ENCODE data around the gene NOL4L. TPM values are rescaled to one million over a fixed set of nuclear protein-coding genes. Genes with fewer than 3 reads are reported as not detected.

Gene NOL4L
- total RNA-seq, 1 experiment from 2014 or later: 7.5 TPM

DNA sequence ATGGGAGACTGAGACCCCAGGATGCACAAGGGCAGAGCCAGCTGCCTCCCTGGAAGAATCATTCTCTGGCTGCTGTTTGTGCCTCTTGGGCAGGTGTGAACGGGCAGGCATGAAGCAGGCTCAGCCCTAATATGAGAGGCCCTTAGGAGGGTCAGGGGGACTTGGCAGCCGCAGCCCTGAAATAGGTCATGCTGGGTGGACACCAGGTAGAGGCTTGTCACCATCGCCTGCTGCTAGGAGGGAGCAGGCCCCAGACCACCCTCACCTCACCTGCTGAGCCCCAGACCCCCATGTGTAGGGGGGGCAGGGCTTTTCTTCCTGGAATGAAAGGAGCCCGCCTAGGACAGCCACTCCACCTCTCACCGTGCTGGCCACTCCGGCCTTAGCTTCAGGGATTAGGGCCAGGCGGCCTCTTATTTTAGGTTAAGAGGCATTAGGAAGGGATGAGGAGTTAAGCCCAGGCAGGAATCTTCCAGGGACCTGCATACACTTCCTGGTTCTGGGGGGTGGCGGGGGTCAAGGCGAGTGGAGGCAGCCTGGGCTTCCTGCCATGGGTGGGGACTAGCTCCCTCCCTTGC, 134.6 kb downstream of the NOL4L start:
- no peak for DNase-seq (ENCODE audit: extremely low read depth, low read depth)

DNA sequence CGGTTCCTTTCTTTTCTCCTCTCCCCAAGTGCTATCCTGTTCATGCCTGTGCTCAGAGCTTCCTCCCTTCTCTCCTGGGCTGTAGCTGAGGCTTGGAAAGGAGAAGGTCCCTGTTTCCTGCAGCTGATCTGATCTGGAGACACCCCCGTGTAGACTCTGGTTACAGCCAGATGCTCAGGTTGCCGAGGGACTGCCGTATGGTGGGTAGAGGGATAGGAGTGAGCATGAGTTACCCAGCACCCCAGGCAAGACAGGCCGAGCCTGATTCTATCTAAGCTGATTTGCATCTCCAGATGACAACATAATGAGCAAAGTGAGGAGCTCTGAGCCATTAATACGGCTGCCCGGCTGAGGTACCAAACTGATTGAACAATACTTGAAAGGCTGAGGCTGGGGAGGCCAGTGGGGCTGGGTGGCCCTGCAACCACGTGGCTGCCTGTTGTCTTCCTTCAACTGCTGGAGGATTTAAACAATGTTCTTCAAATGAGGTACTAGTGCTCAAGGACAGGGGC, 135.2 kb downstream of the NOL4L start:
- DNase-seq (ENCODE audit: extremely low read depth, low read depth): no peak

DNA sequence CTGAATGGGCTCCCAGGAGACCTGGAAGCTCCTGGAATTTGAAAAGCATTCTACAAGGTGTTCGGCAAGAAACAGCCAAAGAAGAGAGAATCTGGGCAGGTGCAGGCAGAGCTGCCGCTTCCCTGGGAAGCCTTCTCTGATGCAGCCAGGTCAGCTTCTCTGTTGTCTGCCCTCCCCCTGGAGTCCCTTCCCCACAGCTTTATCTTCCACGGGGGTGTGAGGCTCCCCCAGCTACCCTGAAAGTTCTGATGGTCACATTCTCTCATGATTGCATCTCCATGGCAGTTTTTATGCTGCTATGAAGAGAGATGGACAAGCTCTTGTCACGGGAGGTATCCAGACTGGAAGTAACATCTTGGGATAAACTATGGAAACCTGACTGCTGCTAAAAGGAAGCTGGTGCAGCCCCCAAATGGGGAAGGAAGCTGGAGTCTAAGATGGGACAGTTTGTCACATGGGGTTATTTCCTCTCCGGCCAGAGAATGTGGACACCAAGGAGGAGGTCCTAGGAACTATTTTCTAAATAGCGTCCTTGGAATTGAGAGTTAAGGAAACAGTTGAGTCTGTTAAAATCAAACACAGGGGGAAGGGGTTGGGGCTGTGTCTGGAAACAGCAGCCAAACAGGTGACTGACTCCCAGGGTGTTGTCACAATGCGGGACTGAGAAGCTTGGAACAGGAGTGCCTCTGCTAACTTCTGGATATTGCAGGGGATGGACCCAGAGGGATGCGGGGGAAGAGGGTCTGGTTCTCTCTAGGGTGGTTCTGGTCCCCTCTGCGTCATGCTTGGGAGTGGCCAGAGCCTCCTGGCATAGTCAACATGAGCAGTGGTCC, 135.9 kb downstream of the NOL4L start:
- no peak for DNase-seq (ENCODE audit: extremely low read depth, low read depth)

DNA sequence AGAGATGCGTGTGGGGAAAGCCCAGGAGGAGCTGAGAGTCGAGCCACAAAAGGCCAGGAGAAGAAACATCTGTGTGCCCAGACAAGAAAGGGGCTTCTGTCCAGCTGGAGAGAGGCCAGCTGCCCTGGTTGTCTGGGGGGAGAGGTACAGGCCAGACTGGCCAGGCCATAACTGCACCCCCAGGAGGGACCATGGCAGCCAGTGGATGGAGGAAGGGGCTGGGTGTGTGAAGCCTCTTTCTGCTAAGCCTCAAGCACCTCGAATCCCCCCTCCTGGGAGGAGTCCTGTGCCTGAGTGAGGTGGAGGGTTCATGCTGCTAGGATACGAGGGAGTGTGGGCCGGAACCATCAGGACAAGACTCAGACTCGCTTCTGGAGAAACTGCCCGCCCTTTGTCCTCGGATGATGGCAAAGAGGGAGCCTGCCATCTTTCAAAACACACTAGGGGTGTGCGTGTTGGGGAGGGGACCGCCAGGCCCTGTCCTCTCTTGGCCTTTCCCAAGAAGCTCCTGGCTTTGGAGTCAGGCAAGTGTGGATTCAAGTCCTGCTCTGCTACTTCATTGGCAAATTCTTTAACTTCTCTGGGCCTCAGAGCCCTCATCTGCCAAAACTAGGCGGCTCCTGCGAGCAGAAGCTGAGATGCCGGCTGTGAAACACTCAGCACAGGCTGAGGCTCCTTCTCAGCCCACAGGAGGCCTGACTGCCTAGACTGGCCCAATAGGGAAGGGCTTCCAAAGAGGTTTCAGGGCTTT, 136.7 kb downstream of the NOL4L start:
- DNase-seq (ENCODE audit: extremely low read depth, low read depth): no peak

DNA sequence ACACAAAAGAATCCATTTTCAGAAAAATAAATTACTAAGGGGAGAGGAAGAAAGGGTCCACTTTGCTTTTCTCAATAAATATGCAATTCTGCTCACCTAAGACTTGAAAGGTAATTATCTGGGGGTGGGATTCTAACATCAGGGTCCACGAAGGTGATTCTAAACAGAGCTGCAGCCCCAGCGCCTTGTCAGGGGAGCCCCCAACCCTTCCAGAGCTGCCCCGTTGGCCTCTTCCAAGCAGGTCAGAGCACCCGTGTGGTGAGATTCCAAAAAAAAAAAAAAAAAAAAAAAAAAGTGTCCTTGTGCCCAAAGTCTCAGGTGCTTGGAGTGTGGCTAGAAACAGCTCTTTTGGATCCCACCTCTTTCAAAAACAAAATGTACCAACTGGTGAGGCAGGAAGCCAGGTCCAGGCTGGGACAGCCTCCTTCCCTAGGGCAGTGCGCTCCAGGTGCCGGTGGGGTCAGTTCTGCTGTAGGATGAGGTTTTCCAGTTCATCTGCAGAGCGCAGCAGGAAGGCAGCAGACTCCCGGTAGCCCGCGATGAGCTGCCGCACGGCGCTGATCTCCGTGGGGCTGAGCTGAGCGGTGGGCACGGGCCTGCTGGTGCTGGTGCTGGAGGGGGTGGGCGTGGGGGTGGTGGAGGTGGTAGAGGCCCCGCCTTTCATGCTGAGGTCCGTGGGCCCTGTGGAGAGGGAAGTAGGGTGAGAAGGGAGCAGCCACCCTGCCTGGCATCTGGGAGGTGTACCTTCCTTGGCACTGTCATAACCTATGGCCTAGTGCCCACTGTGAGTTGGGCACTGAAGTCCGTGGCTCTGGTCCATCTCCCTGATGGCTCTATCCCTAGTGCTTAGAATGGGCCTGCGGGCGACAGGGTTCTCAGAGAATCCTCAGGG, 137.8 kb downstream of the NOL4L start:
- DNase-seq (ENCODE audit: extremely low read depth, low read depth): no peak

DNA sequence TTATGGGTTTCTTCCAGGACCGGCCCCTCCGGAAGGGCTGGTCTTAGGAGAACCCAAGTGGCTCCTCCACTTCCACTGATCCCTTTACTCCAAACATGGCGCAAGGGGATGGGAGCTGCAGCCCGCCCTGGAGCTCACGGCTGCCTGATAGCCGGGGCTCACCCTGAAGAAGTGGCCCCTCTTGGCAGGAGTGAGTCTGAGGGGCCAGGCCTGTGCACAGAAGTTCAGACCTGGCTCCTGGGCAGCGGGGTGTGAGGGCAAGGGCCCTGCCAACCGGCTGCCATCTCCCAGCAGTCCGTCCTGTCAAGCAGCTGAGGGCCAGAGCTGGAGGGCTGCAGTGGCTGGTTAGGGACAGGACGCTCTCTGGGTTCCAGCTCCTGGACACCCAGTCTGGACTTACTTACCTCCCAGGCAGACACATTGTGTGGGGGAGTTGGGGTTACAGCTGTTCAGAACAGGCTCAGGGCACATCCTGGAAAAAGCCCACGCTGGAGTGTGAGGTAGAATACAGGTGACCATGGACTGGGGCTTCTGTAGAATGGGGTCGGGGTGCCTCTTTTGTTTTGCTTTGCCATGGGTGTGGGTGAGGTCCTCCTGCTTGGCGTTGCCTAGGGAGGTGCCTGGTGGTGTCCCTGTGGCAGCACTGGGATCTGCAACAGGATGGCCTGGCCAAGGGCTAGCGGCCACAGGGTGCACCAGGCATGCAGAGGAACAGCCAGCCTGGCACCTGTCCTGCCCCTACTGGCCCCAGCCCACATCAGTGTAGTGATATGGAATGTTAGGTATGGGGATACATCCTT, 138.6 kb downstream of the NOL4L start:
- DNase-seq (ENCODE audit: extremely low read depth, low read depth): no peak

DNA sequence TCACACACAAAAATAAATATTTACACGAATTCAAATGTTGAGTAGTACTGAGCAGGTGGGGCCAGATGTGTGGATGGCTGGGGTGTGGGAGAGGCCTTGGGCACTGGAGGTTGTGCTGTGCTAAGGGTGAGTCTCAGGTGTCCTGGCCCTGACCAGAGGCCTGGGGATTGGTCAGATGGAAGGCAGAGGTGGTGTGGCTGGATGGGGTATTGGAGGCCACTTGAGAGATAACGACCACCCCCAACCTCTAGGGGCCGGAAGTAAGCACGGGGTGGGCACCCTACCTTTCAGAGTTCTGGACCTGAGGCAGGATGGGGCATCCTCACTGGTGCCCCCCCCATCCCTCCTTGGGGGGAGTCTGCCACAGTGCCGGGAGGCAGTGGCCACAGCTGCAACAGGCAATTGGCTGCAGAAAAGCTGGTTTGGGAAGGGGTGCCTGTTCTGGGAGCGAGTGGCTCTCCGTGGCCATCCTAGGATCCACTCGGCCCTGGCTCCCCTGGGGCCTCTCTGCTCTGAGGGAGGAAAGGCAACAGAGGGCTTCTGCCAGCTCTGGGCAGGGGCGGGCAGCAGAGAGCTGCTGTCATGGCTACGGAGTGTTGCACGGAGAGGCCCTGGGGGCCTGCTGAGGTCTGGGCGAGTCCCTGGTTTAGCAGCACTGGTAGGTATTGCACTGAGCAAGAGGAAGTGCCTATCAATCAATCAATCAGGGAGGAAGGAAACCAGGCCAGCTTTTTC, 139.4 kb downstream of the NOL4L start:
- no peak for DNase-seq (ENCODE audit: extremely low read depth, low read depth)

DNA sequence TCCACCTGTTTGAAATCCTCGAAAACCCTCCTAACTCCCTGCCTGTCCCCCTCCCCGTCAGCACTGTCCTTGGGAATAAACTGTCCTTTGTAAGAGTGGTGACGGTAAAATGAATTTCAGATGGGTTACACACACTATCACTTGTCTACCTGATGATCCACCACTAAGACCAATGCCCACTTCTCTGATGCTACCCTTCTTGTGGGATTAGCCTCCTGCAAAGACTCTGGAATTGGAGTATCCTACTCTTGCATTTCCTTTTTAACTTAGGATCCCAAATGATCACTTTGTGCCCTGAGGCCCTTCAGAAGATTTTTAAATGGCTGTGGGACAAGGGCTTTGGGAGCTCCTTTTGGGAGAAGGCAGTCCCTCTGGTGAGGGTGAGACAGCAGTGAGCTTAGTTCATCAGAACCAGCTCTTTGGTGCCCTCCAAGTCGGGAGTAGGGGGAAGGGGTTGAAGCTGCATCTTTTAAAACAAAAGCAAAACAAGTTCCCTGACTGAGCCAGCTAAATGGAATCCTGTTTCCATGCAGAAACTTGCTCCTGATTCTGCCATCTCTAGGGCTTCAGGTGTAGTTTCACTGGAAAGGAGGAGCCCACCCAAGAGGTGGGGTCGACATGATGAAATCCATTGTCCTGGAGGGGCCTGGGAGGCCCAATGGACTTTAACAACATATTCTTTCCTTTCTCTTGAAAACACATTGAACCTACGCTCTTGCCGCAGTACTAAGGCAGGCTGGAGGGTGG, 140.5 kb downstream of the NOL4L start:
- DNase-seq (ENCODE audit: extremely low read depth, low read depth): no peak

DNA sequence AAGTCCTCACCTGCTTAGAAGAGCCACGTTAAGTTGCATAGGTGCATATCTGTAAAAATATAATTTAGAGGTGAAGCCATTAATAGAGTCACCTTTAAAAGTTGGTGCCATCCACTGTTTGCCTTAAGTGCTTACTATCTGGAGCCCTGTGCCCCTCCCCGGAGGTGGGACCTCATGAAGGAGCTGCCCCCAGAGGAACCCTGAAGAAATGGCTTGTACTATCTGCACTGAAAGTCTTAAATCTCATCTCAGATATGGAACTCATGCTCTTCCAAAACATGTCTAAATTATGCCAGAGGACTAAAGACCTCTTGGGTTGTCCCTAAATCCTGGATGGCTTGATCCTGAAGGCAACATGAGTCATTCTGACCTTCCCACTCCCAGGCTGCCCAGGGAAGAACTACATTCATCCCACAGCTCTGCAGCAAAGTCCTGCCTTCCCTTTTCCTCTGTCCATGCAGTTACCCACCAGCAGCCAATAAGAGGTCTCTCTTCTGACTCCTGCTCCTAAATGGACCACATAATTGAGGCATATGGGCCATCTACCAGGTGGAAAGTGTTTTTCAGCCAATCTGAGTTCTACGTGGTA, 141.7 kb downstream of the NOL4L start:
- DNase-seq (ENCODE audit: extremely low read depth, low read depth): no peak

DNA sequence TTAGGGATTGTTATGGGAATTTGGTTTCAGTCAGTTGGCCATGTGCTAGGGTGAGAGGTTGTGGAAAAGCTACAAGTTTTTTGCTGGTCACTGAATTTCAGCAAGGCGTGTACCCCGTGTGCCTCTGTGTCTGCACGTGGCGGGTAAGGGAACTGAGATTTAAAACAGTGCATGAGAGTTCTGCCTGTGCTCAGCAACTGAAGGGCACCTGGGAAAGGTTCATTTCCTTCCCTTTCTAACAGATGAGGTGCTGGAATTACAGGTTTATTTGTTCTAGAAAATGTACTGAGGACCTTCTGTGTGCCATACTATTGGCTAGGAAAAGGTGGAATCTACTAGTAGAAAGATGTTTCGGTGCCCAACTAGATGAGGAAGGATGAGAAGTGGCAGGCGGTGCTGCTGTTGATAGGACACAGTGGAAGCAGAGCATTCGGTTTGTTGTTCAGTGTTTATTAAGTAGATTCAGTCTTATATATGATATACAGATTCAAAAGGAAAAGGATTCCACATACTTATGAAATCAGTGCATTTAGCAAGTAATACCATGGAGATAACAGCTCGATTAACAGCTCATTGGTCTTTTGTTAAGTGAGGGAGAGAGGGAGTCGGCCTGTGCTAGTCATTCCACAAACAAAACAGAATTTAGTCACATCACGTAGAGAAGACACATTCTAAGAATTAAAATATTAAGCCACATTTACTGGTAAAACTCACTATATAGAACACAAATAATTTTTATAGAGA, 142.3 kb downstream of the NOL4L start:
- DNase-seq (ENCODE audit: extremely low read depth, low read depth): no peak

DNA sequence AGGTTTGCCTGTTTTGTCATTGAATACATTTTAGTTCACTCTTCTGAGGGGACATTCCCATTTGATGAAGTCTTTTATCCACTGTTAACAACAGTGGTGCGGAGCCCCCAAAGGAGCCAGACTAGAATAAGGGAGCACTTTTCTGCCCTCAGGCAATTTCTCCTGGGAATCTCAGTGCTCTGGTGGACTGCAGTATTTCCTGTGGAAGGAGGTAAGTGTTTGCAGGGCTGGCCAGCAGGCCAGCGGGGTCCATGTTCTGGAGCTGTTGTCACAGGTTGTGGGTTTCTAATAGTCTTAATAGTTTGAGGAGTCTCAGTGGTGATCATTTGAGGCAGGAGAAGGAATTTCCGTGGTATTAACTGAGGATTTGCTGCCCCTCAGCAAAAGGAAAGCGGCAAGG, 143.5 kb downstream of the NOL4L start:
- no peak for DNase-seq (ENCODE audit: extremely low read depth, low read depth)

DNA sequence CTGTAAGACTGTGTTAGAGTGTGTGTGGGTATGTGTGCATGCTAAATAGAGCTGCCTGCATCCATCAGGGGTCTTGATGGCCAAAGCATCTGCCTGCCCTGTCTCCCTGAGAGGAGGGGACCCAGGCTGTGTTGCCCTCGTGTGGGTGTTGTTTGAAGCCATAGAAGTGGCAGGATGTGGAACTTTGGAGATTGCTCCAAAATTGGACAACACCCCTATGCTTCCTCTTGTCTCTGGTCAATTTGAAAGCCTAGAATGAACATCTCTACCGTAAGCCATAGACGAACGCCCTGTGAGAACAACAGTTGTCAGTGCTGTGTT, 144.4 kb downstream of the NOL4L start:
- no peak for DNase-seq (ENCODE audit: extremely low read depth, low read depth)

DNA sequence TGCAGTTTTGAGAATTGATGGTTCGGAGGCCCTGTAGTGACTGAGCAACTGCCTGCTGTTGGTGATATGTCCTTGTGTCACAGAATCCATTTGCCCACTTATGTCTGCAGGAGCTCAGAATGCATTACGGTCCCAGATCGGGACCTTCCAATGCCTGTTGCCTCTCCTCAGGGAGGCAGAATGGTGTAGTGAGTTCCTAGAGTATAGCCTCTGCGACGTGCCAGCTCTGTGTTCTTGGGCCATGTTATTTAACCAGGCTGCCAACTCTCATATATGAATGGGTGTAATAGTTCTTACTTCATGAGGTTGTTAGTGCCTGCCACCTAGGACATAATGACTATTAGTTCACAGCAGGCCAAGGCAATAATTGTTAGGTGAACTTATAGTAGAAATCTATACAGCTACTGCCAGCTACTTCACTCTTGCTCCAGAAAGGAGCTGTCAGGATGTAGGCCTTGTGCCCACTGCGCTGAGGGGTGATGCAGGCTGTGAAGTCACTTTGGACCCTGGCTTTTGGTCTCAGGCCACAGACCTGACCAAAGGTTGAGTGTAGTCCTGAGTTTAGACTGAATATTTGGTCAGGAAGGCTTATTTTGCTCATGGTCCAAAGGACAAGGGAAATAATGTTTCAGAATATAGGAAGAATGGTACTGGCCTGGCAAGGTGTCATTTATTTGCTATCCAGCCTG, 144.9 kb downstream of the NOL4L start:
- no peak for DNase-seq (ENCODE audit: extremely low read depth, low read depth)

DNA sequence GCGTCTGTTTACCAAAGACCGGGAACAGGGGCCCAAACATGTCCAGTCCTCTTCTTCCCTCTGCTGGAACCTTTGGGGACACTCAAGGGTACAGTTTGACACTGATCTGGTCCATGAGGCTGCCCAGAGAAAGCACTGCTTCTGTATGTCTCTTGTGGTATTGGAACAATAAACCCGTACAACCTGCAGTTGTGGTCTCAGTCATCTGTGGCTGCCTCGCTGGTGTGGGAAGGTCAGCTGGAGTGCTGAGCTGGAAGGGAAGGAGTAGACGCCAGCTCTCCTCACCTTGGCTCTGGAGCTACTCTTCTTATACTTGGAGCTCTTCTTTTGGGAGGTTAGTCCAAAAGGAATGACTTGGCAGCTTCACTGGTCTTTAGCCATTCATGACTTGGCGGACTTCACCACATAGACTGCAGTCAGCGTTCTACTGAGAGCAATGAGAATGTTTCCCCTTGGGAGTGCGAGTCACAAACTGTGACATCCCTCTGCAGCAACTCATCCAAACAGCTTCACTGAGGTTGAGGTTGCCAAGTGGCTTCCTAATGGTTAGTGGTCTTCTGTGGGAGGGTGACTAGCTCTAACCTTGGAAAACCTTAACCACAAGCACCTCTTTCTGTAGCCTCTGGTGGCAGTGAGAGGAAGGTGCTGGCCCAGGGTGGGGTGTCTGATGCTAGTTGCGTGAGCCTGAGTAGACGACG, 145.9 kb downstream of the NOL4L start:
- no peak for DNase-seq (ENCODE audit: extremely low read depth, low read depth)

DNA sequence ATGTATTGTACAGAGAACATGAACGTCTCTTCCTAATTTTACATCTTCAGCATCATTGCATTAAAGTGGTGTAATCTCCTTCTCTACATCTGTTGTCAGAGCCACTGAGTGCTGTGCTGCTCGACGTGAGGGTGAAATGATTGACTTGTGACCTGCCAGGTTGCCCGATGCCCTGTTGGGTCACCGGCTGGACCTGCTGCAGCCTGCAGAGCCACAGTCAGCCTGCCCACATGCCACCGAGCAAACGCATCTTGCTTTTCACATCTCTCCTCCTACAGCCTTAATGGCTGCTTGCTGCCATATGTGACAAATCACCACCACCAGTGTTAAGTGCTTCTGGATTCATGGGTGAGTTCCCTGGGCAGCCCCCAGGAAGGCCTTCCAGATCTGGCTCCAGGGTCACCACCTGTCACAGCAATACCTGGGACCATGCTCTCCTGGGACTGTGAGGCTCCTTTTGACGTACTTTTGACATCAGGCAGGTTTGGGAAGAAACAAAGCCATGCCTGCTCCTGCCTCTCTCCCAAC, 146.7 kb downstream of the NOL4L start:
- no peak for DNase-seq (ENCODE audit: extremely low read depth, low read depth)

Data from NCI-H460 (cell line).